SU-DHL-6 (cell line): Measurements from ENCODE around the gene TCEAL9.

Experiments
- H2AFZ ChIP-seq: fragments of 200-600 bp; sonication (generic); 2 replicates; pipeline ENCODE4 v1.6.1; 2014; ENCODE audit warnings: low read depth, mild to moderate bottlenecking, moderate library complexity, mixed read lengths, antibody characterized with exemption, low read length; ENCODE audit not compliant: severe bottlenecking
- H3F3A ChIP-seq: fragments of 200-600 bp; shearing (Covaris generic); 2 replicates; pipeline ENCODE4 v1.6.0; 2016; ENCODE audit warnings: antibody characterized with exemption, mild to moderate bottlenecking; ENCODE audit not compliant: insufficient read depth
- H3K27ac ChIP-seq: fragments of 200-600 bp; sonication (generic); 2 replicates; pipeline ENCODE4 v1.5.1; 2016; ENCODE audit warnings: low read depth, mild to moderate bottlenecking, low read length, moderate library complexity, mixed read lengths
- H3K27me3 ChIP-seq: fragments of 200-600 bp; sonication (generic), shearing (Covaris generic); 2 replicates; pipeline ENCODE4 v1.6.0; 2014; ENCODE audit warnings: mild to moderate bottlenecking, low read length
- H3K36me3 ChIP-seq: fragments of 200-600 bp; sonication (generic); 2 replicates; pipeline ENCODE4 v1.6.1; 2014; ENCODE audit warnings: mild to moderate bottlenecking, low read length, mixed read lengths
- H3K4me2 ChIP-seq: fragments of 300-600, 200-600 bp; shearing (Covaris generic), sonication (generic); 2 replicates; pipeline ENCODE4 v1.6.0; 2014; ENCODE audit warnings: low read length, low read depth, mild to moderate bottlenecking; ENCODE audit not compliant: poor library complexity, severe bottlenecking
- H3K4me3 ChIP-seq: fragments of 200-600 bp; sonication (generic); 2 replicates; pipeline ENCODE4 v1.5.1; 2014; ENCODE audit warnings: antibody characterized with exemption, low read length, mild to moderate bottlenecking, mixed read lengths; ENCODE audit not compliant: insufficient read depth, poor library complexity, severe bottlenecking
- H3K79me2 ChIP-seq: fragments of 200-600 bp; sonication (generic); 2 replicates; pipeline ENCODE4 v1.6.1; 2014; ENCODE audit warnings: mild to moderate bottlenecking, low read length, moderate library complexity; ENCODE audit not compliant: insufficient read depth
- H3K9ac ChIP-seq: fragments of 200-600 bp; sonication (generic); 2 replicates; pipeline ENCODE4 v1.7.0; 2014; ENCODE audit warnings: mild to moderate bottlenecking, low read length
- H3K9me2 ChIP-seq: fragments of 200-600 bp; sonication (generic); replicated peaks from 2 replicates; pipeline ENCODE4 v1.6.1; 2014; ENCODE audit warnings: low read length; ENCODE audit not compliant: insufficient read depth
- H3K9me3 ChIP-seq: fragments of 200-600 bp; sonication (generic); 2 replicates; pipeline ENCODE4 v1.6.1; 2014; ENCODE audit warnings: low read length, mixed read lengths; ENCODE audit not compliant: insufficient read depth
- H4K20me1 ChIP-seq: fragments of 200-600 bp; sonication (generic); 2 replicates; pipeline ENCODE4 v1.6.1; 2014; ENCODE audit warnings: low read depth, mild to moderate bottlenecking, antibody characterized with exemption, low read length, moderate library complexity, mixed read lengths
- EZH2phosphoT487 ChIP-seq: fragments of 200-600 bp; sonication (generic), shearing (Covaris generic); conservative IDR thresholded peaks from 2 replicates; pipeline ENCODE4 v1.6.1; 2018; ENCODE audit warnings: mild to moderate bottlenecking, antibody characterized with exemption, low read length, moderate library complexity, mixed read lengths
- TF ChIP-seq, protein P1 (sequence below): fragments of 200-600 bp; sonication (generic); IDR thresholded peaks from one replicate; pipeline ENCODE4 v1.5.1; 2017; ENCODE audit warnings: antibody characterized with exemption, mild to moderate bottlenecking, low read length, moderate library complexity; ENCODE audit not compliant: insufficient read depth, poor library complexity, severe bottlenecking

Gene TCEAL9

DNA sequence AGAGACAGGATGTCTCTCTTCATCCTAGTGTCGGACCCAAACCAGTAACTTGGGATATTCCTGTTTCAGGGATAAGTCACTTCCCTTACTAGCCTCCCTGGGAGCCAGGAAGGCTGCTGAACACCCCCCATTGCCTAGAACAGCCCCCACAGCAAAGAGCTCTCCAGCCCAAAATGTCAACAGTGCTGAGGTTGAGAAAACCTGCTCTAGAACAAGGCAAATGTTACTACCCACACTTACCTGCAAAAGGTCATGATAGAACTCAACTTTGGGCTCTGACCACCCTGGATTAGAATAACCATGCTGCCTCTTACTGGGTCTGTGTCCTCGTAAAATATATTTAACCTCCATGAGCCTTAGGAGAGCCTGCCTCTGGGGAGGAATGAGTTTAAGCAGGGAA lies 40.4 kb downstream of the TCEAL9 start:
- TF ChIP-seq, protein P1, sequence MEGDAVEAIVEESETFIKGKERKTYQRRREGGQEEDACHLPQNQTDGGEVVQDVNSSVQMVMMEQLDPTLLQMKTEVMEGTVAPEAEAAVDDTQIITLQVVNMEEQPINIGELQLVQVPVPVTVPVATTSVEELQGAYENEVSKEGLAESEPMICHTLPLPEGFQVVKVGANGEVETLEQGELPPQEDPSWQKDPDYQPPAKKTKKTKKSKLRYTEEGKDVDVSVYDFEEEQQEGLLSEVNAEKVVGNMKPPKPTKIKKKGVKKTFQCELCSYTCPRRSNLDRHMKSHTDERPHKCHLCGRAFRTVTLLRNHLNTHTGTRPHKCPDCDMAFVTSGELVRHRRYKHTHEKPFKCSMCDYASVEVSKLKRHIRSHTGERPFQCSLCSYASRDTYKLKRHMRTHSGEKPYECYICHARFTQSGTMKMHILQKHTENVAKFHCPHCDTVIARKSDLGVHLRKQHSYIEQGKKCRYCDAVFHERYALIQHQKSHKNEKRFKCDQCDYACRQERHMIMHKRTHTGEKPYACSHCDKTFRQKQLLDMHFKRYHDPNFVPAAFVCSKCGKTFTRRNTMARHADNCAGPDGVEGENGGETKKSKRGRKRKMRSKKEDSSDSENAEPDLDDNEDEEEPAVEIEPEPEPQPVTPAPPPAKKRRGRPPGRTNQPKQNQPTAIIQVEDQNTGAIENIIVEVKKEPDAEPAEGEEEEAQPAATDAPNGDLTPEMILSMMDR = no peak
- no peak for TF ChIP-seq EZH2phosphoT487
- H3K36me3 ChIP-seq = no peaks in the 10 kb centered on the region
- no peaks in the 10 kb centered on the region for H3K27me3 ChIP-seq
- no peaks in the 10 kb centered on the region for H3K9me3 ChIP-seq
- no peaks in the 10 kb centered on the region for H3F3A ChIP-seq
- H3K27ac ChIP-seq = no peak overlapping the region
- H3K79me2 ChIP-seq = no peaks in the 10 kb centered on the region
- H4K20me1 ChIP-seq = no peaks in the 10 kb centered on the region
- no peaks in the 10 kb centered on the region for H3K9me2 ChIP-seq
- no peak overlapping the region for H3K4me2 ChIP-seq
- no peak overlapping the region for H3K9ac ChIP-seq
- no peak overlapping the region for H2AFZ ChIP-seq
- H3K4me3 ChIP-seq = no peak overlapping the region

DNA sequence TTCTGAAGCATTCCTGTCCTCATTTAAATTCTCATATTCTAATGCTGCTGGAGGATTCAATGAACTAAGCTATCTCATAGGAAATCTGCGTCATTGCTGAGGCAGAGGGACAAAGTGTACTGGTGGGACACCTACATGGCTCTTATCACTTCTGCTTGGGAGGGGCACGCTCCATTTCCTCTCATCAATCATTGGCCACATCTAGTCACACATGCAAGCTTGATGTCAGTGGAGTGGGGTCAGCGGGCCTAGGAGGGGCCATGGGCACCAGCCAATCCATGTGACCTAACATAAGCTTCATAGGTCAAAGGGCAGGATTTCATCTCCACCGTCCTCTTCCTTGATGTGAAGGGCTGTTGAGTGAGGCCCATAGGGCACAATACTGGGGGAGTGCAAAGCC lies 41.4 kb downstream of the TCEAL9 start:
- Histone ChIP-seq H3K4me3 (no peak overlapping the region), H3K9me3 (no peaks in the 10 kb centered on the region), H2AFZ (no peak overlapping the region), H4K20me1 (no peaks in the 10 kb centered on the region), H3K27ac (no peak overlapping the region), H3K9ac (no peak overlapping the region), H3K79me2 (no peaks in the 10 kb centered on the region), H3K4me2 (no peak overlapping the region), H3K9me2 (no peaks in the 10 kb centered on the region), H3K36me3 (no peaks in the 10 kb centered on the region), H3F3A (no peaks in the 10 kb centered on the region), H3K27me3 (no peaks in the 10 kb centered on the region)
- TF ChIP-seq EZH2phosphoT487 = no peak
- TF ChIP-seq, protein P1 = no peak

DNA sequence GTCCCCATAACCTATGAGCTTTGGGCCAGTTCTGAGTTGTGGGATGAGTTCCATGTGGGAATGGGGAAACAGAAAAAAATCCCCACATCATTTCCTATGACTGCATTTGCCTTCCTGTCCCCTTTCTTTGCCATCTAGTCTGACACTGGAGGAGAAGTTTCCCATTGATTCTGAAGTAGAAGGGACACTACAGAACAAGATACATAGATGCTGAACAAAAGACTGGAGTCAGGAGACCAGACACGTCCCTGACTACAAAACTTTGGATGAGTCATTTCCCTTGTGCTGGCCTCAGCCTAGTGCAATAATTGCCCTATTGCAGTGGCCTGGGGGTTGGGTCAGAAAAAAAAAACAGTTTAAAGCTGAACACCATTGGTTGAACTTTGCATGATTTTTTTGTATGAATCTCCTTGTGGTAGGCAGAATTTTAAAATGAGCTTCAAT lies 42.1 kb downstream of the TCEAL9 start:
- Histone ChIP-seq H4K20me1 (no peaks in the 10 kb centered on the region), H3K36me3 (no peaks in the 10 kb centered on the region), H3K4me2 (no peak overlapping the region), H3K27ac (no peak overlapping the region), H3K4me3 (no peak overlapping the region), H3K79me2 (no peaks in the 10 kb centered on the region), H3K27me3 (no peaks in the 10 kb centered on the region), H3K9me2 (no peaks in the 10 kb centered on the region), H3F3A (no peaks in the 10 kb centered on the region), H3K9me3 (no peaks in the 10 kb centered on the region), H3K9ac (no peak overlapping the region), H2AFZ (no peak overlapping the region)
- TF ChIP-seq EZH2phosphoT487 = no peak
- TF ChIP-seq, protein P1 = no peak

DNA sequence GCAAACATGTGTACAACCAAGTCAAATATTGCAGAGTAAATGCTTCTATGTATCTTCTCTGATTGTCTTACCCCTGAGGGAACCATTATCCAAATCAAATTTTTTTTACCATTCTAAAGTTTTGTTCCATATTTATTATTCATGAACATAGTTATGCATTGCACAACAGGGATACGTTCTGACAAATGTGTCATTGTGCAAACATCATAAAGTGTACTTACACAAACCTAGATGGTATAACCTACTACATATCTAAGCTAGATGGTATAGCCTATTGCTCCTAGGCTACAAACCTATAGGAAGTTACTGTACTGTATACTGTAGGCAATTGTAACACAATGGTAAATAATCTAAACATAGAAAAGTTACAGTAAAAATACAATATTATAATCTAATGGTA lies 43.4 kb downstream of the TCEAL9 start:
- Histone ChIP-seq H3K27me3 (no peaks in the 10 kb centered on the region), H3F3A (no peaks in the 10 kb centered on the region)
- no peak for TF ChIP-seq EZH2phosphoT487
- TF ChIP-seq, protein P1 = no peak

More for the DNA sequence above, 43.4 kb downstream of the TCEAL9 start:
- no peaks in the 10 kb centered on the region for H4K20me1 ChIP-seq
- H3K4me3 ChIP-seq = no peak overlapping the region
- no peak overlapping the region for H3K27ac ChIP-seq
- H3K36me3 ChIP-seq = no peaks in the 10 kb centered on the region
- no peaks in the 10 kb centered on the region for H3K79me2 ChIP-seq
- no peak overlapping the region for H2AFZ ChIP-seq
- H3K9ac ChIP-seq = no peak overlapping the region
- H3K9me2 ChIP-seq = no peaks in the 10 kb centered on the region
- H3K9me3 ChIP-seq = no peaks in the 10 kb centered on the region
- H3K4me2 ChIP-seq = no peak overlapping the region
